ENCODE results near the gene COL6A3. TPM values are rescaled to one million over a fixed set of nuclear protein-coding genes. Genes with fewer than 3 reads are reported as not detected.

Gene COL6A3
- total and polyA plus RNA-seq, 7 donors: 2.8 to 715 (median 233) TPM

GRCh38 chr2:237404413-237404812 lies 9.6 kb downstream of the COL6A3 start:
- 68 to 79% methylated on average over 2 of the region's 2 CpGs for WGBS, 2 donors
- peak overlapping the region; percentile 84 to 96 (median 94) for H3K27ac ChIP-seq
- DNase-seq: no peak
- H3K27me3 ChIP-seq: no peaks in the 10 kb centered on the region
- no peak for TF ChIP-seq POLR2A (IDR thresholded peaks at IDR 0.05)
- peaks cover 0 to 100% (median 90%) of the 10 kb centered on the region in 4 donors for H3K4me1 ChIP-seq
- peaks cover 0 to 5% (median 0%) of the 10 kb centered on the region in 4 donors for H3K36me3 ChIP-seq
- intact Hi-C loops (cut with DNase I): no loop called here
- no peaks in the 10 kb centered on the region for H3K9me3 ChIP-seq
- H3K4me3 ChIP-seq: no peak overlapping the region

GRCh38 chr2:237403024-237403882 lies 10.7 kb downstream of the COL6A3 start:
- TF ChIP-seq POLR2A (IDR thresholded peaks at IDR 0.05) (no peak), CTCF (IDR thresholded peaks at IDR 0.05) (no peak), POLR2AphosphoS5 (IDR thresholded peaks at IDR 0.05) (peak in 2 of 4 donors; percentile 4 to 21), EP300 (IDR thresholded peaks at IDR 0.05) (peak in 1 of 4 donors; percentile 10)
- intact Hi-C loops (cut with DNase I): no loop called here
- WGBS, 2 donors: 77 to 80% methylated on average over 11 of the region's 11 CpGs
- H3K4me3 ChIP-seq: no peak overlapping the region
- peak overlapping the region; percentile 58 to 96 (median 94) for H3K27ac ChIP-seq
- peaks cover 0 to 5% (median 0%) of the 10 kb centered on the region in 4 donors for H3K36me3 ChIP-seq
- peaks cover 0 to 100% (median 93%) of the 10 kb centered on the region in 4 donors for H3K4me1 ChIP-seq
- H3K9me3 ChIP-seq: no peaks in the 10 kb centered on the region
- no peaks in the 10 kb centered on the region for H3K27me3 ChIP-seq
- peak; percentile 87 for DNase-seq

- no peak overlapping the region for H3K4me3 ChIP-seq
- TF ChIP-seq POLR2A (IDR thresholded peaks at IDR 0.05) (no peak), CTCF (IDR thresholded peaks at IDR 0.05) (no peak), POLR2AphosphoS5 (IDR thresholded peaks at IDR 0.05) (no peak), EP300 (IDR thresholded peaks at IDR 0.05) (no peak)
- H3K9me3 ChIP-seq: no peaks in the 10 kb centered on the region
- H3K36me3 ChIP-seq: peaks cover 2 to 21% (median 7%) of the 10 kb centered on the region in 4 donors
- WGBS, 2 donors: 49 to 62% methylated on average over 1 of the region's 1 CpG
- peak overlapping the region; percentile 24 to 96 (median 68) for H3K27ac ChIP-seq
- H3K4me1 ChIP-seq: peaks cover 0 to 93% (median 81%) of the 10 kb centered on the region in 4 donors
- H3K27me3 ChIP-seq: no peaks in the 10 kb centered on the region
- intact Hi-C loops (cut with DNase I): no loop called here
- DNase-seq: no peak
Measured at GRCh38 chr2:237400199-237400598, 13.8 kb downstream of the COL6A3 start.

GRCh38 chr2:237397072-237397471 lies 16.9 kb downstream of the COL6A3 start:
- Histone ChIP-seq H3K36me3 (peaks cover 12 to 47% (median 16%) of the 10 kb centered on the region in 4 donors), H3K9me3 (no peaks in the 10 kb centered on the region), H3K27me3 (no peaks in the 10 kb centered on the region), H3K4me3 (no peak overlapping the region), H3K27ac (peak overlapping the region in 2 of 4 donors; percentile 92 to 96), H3K4me1 (peaks cover 0 to 88% (median 74%) of the 10 kb centered on the region in 4 donors)
- TF ChIP-seq POLR2A (IDR thresholded peaks at IDR 0.05): no peak
- TF ChIP-seq CTCF (IDR thresholded peaks at IDR 0.05): no peak
- no peak for TF ChIP-seq POLR2AphosphoS5 (IDR thresholded peaks at IDR 0.05)
- no peak for TF ChIP-seq EP300 (IDR thresholded peaks at IDR 0.05)
- WGBS, 2 donors: 66 to 70% methylated on average over 2 of the region's 2 CpGs
- DNase-seq: no peak
- intact Hi-C loops (cut with DNase I): no loop called here

- no peaks in the 10 kb centered on the region for H3K9me3 ChIP-seq
- peaks cover 12 to 52% (median 19%) of the 10 kb centered on the region in 4 donors for H3K36me3 ChIP-seq
- peaks cover 0 to 88% (median 67%) of the 10 kb centered on the region in 4 donors for H3K4me1 ChIP-seq
- intact Hi-C loops (cut with DNase I): no loop called here
- H3K27ac ChIP-seq: peak overlapping the region in 3 of 4 donors; percentile 13 to 82 (median 60)
- WGBS, 2 donors: 88 to 89% methylated on average over 4 of the region's 4 CpGs
- DNase-seq: no peak
- no peak for TF ChIP-seq CTCF (IDR thresholded peaks at IDR 0.05)
- no peak for TF ChIP-seq POLR2A (IDR thresholded peaks at IDR 0.05)
- no peak for TF ChIP-seq POLR2AphosphoS5 (IDR thresholded peaks at IDR 0.05)
- TF ChIP-seq EP300 (IDR thresholded peaks at IDR 0.05): no peak
- H3K27me3 ChIP-seq: no peaks in the 10 kb centered on the region
- no peak overlapping the region for H3K4me3 ChIP-seq
Measured at GRCh38 chr2:237393523-237393922, 20.4 kb downstream of the COL6A3 start.

Data from sigmoid colon (tissue), 7 donors.